Fibroblast of lung (primary cell): ENCODE data around the gene ST6GALNAC1. TPM values are rescaled to one million over a fixed set of nuclear protein-coding genes. Genes with fewer than 3 reads are reported as not detected.

Experiments
- DNase-seq, 2 donors: peaks; one replicate each; pipeline versions ENCODE4 v3.0.0 to v3.0.0-alpha.2; 2010; ENCODE audit warnings: low read depth in 2 of 2
- H2AFZ ChIP-seq: 2 replicates; pipeline ENCODE4 v1.5.1; 2012; ENCODE audit warnings: low read length, control low read depth, inconsistent platforms
- H3K27ac ChIP-seq: 2 replicates; pipeline ENCODE4 v1.5.1; 2011; ENCODE audit warnings: low read length, control low read depth; ENCODE audit not compliant: insufficient read depth
- H3K27me3 ChIP-seq: 2 replicates; pipeline ENCODE4 v1.5.1; 2011; ENCODE audit warnings: mild to moderate bottlenecking, low read length; ENCODE audit not compliant: control insufficient read depth, insufficient read depth
- H3K36me3 ChIP-seq: 2 replicates; pipeline ENCODE4 v1.5.1; 2011; ENCODE audit warnings: low read length; ENCODE audit not compliant: control insufficient read depth, insufficient read depth
- H3K4me1 ChIP-seq: 2 replicates; pipeline ENCODE4 v1.5.1; 2011; ENCODE audit warnings: low read length; ENCODE audit not compliant: control insufficient read depth, insufficient read depth; ENCODE audit errors: extremely low read depth
- H3K4me2 ChIP-seq: 2 replicates; pipeline ENCODE4 v1.5.1; 2011; ENCODE audit warnings: low read length, control low read depth; ENCODE audit not compliant: insufficient read depth; ENCODE audit errors: extremely low read depth
- H3K4me3 ChIP-seq, 4 experiments: fragments of 200-600 bp in 1 of 4; sonication (generic) in 1 of 4; replicated peaks in 1 of 4; 2 replicates each; pipeline ENCODE4 v1.5.1; 2011 to 2016; ENCODE audit warnings: low read length in 4 of 4, low read depth in 3 of 4, mild to moderate bottlenecking in 3 of 4, control low read depth in 2 of 4, inconsistent platforms in 1 of 4, mixed read lengths in 1 of 4; ENCODE audit not compliant: insufficient read depth in 1 of 4; ENCODE audit errors: control extremely low read depth in 1 of 4
- H3K79me2 ChIP-seq: 2 replicates; pipeline ENCODE4 v1.5.1; 2012; ENCODE audit warnings: mild to moderate bottlenecking, low read length, inconsistent platforms; ENCODE audit not compliant: control insufficient read depth, insufficient read depth
- H3K9ac ChIP-seq: 2 replicates; pipeline ENCODE4 v1.5.1; 2011; ENCODE audit warnings: mild to moderate bottlenecking, low read length, control low read depth; ENCODE audit not compliant: insufficient read depth
- H3K9me3 ChIP-seq: 2 replicates; pipeline ENCODE4 v1.5.1; 2012; ENCODE audit warnings: low read depth, low read length; ENCODE audit not compliant: control insufficient read depth, insufficient read depth
- H4K20me1 ChIP-seq: 2 replicates; pipeline ENCODE4 v1.5.1; 2011; ENCODE audit warnings: low read length; ENCODE audit not compliant: control insufficient read depth, insufficient read depth; ENCODE audit errors: extremely low read depth
- CTCF ChIP-seq, 2 donors: IDR thresholded peaks in 1 of 2; conservative IDR thresholded peaks in 1 of 2; 1 replicate in 1 of 2; 2 replicates in 1 of 2; pipeline ENCODE4 v1.5.1; 2011 to 2012; ENCODE audit warnings: low read length in 2 of 2, control low read depth in 1 of 2, inconsistent platforms in 1 of 2, low read depth in 1 of 2, mild to moderate bottlenecking in 1 of 2
- EZH2 ChIP-seq: IDR thresholded peaks from 2 replicates; pipeline ENCODE4 v1.5.1; 2012; ENCODE audit warnings: low read length, control low read depth, mild to moderate bottlenecking; ENCODE audit errors: missing control alignments
- polyA plus RNA-seq, 2 donors: library from polyadenylated mRNA; depleted of rRNA in 1 of 2; stranded (reverse) in 1 of 2; unstranded in 1 of 2; fragments of >200 nt; gene quantifications; 2 replicates each; pipeline ENCODE4 v1.2.1, GENCODE V29; 2011 to 2012; ENCODE audit warnings: missing spikeins in 1 of 2
- total RNA-seq: library from RNA; depleted of rRNA; stranded (reverse); fragments of >200 nt; gene quantifications from 2 replicates; pipeline ENCODE4 v1.2.1, GENCODE V29; 2014

The ST6GALNAC1 gene
- total and polyA plus RNA-seq, 2 donors (not counting 1 experiment from before 2014, with no cell fraction given) = not detected

DNA sequence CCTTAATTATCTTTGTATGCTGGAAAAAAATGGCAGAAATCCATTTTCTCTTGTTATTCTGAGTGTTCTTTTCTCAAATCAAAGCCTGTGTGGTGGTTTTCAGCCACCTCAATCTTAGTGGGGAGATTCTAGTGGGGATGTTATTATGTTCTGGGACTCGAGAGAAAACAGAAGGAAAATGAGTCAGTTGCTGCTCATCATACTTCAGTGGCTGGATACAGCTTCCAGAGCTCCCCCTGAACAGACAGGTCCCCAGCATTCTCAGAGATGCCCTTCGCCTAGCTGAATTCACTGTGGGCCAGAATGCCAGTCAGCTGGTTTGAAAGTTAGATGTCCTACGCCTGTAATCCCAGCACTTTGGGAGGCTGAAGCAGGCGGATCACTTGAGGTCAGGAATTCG lies 8.5 kb downstream of the ST6GALNAC1 start:
- DNase-seq = peak in 1 of 2 donors; percentile 48
- Histone ChIP-seq H3K4me2 (no peak overlapping the region), H3K27ac (no peak overlapping the region), H3K9me3 (no peaks in the 10 kb centered on the region), H3K4me1 (no peaks in the 10 kb centered on the region), H2AFZ (no peak overlapping the region), H4K20me1 (no peaks in the 10 kb centered on the region), H3K27me3 (peaks cover under 1% of the 10 kb centered on the region), H3K36me3 (no peaks in the 10 kb centered on the region), H3K4me3 (no peak overlapping the region), H3K79me2 (no peaks in the 10 kb centered on the region), H3K9ac (no peak overlapping the region)
- TF ChIP-seq EZH2 (no peak), CTCF (conservative IDR thresholded peaks at IDR 0.05 in 1 of 2, IDR thresholded peaks at IDR 0.05 in 1 of 2; ENCODE audit: low read depth in 1 of 2, low read length in 2 of 2) (no peak)

DNA sequence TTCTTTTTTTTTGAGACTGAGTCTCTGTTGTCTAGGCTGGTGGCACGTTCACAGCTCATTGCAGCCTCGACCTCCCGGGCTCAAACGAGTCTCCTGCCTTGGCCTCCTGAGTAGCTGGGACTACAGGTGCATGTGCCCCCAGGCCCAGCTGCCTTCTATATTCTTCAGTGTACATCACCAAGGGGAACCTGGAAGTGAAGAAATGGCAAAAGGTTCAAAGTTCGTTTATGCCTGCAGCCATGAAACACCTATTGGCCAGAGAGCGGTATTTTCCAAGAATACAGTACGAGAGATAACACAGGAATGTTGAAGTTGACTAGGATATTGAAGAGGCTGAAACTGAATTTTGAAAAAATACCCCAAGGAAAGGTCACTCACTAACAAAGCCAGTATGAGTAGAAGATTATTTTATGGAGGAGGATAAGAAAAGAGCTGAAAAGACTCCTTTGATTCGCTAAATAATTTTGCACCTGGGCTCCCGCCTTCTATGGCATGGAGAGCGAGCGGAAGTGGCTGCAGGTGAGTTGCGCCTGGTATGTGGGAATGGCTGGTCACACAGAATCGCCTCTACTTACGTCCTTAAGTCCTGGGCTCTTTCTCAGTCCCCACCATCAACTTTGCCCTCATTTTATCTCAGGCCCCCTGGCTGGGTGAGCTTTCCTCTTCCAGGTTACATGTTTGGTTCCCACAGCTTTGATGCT lies 9.8 kb downstream of the ST6GALNAC1 start:
- Histone ChIP-seq H3K79me2 (no peaks in the 10 kb centered on the region), H3K9me3 (no peaks in the 10 kb centered on the region), H3K27ac (no peak overlapping the region), H3K4me2 (no peak overlapping the region), H3K4me3 (no peak overlapping the region), H3K36me3 (no peaks in the 10 kb centered on the region), H3K27me3 (no peaks in the 10 kb centered on the region), H3K9ac (no peak overlapping the region), H3K4me1 (no peaks in the 10 kb centered on the region), H4K20me1 (no peaks in the 10 kb centered on the region), H2AFZ (no peak overlapping the region)
- DNase-seq = no peak
- TF ChIP-seq EZH2 (no peak), CTCF (conservative IDR thresholded peaks at IDR 0.05 in 1 of 2, IDR thresholded peaks at IDR 0.05 in 1 of 2; ENCODE audit: low read depth in 1 of 2, low read length in 2 of 2) (no peak)

DNA sequence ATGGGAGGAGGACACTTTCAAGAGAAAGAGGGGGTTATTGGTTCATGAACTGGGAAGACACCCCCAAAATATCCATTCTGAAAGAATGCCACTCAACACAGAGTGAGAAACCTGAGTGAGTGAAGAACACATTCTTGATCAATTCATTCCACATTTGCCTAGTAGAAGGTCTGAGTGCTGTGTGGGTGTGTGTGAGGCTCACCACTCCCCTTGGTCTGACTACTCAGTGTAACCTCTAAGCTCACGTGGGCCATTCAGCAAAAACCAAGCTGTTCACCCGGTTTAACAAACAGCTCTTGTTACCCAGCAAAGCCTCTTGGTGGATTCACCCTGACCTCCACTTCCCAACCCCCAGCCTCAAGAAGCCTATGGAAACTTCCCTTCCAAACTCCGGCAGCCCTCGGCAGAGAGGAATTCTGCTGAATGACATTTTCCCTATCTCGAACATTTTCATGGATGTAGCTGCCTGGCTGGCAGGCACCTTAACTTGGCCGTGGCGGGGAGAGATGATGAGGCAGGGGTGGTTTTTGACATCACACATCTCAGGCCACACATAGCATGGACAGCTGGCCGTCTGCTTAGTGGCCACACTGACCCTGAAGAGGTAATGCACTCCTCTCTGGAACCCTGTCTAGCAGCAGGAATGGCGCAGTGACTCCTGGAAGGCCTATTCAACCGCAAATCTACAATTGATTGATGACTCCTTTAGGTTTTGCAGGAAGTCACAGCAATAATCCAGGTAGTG lies 11.6 kb downstream of the ST6GALNAC1 start:
- Histone ChIP-seq H3K27me3 (no peaks in the 10 kb centered on the region), H3K9ac (no peak overlapping the region), H3K27ac (no peak overlapping the region), H4K20me1 (no peaks in the 10 kb centered on the region), H3K36me3 (no peaks in the 10 kb centered on the region), H3K4me2 (no peak overlapping the region), H3K4me3 (no peak overlapping the region), H3K9me3 (no peaks in the 10 kb centered on the region), H2AFZ (no peak overlapping the region), H3K4me1 (no peaks in the 10 kb centered on the region), H3K79me2 (no peaks in the 10 kb centered on the region)
- TF ChIP-seq CTCF (conservative IDR thresholded peaks at IDR 0.05 in 1 of 2, IDR thresholded peaks at IDR 0.05 in 1 of 2; ENCODE audit: low read depth in 1 of 2, low read length in 2 of 2) (no peak), EZH2 (no peak)
- DNase-seq = peak in 1 of 2 donors; percentile 32
